ENCODE measurements around the gene CENPH.

- no peak for TF ChIP-seq REST (IDR thresholded peaks at IDR 0.05; ENCODE audit: insufficient replicate concordance, low read depth)
- TF ChIP-seq CTCF (IDR thresholded peaks at IDR 0.05; ENCODE audit: insufficient read depth, low read length) = no peak
- no peak for TF ChIP-seq POLR2AphosphoS5 (IDR thresholded peaks at IDR 0.05; ENCODE audit: low read depth)
Measured at GRCh38 chr5:69230181-69230580, 40.8 kb downstream of the CENPH start.
